HEK293 (cell line): ENCODE results near the gene SFXN4.

Source experiments
- CTCF ChIP-seq: fragments of 450-650 bp; formaldehyde crosslinking; IDR thresholded peaks from 2 replicates; pipeline ENCODE4 v1.5.1; 2016; ENCODE audit warnings: missing biosample characterization, missing genetic modification characterization
- KLF1 ChIP-seq: fragments of 450-650 bp; formaldehyde crosslinking; IDR thresholded peaks from 2 replicates; pipeline ENCODE4 v1.5.1; 2016; ENCODE audit warnings: missing biosample characterization, missing genetic modification characterization
- ZNF639 ChIP-seq: fragments of 450-650 bp; formaldehyde crosslinking; IDR thresholded peaks from 2 replicates; pipeline ENCODE4 v1.5.1; 2016; ENCODE audit warnings: missing biosample characterization, missing genetic modification characterization
- TF ChIP-seq, protein P1 (sequence below): fragments of 450-650 bp; formaldehyde crosslinking; IDR thresholded peaks from 2 replicates; pipeline ENCODE4 v1.5.1; 2016; ENCODE audit warnings: missing biosample characterization, missing genetic modification characterization

DNA sequence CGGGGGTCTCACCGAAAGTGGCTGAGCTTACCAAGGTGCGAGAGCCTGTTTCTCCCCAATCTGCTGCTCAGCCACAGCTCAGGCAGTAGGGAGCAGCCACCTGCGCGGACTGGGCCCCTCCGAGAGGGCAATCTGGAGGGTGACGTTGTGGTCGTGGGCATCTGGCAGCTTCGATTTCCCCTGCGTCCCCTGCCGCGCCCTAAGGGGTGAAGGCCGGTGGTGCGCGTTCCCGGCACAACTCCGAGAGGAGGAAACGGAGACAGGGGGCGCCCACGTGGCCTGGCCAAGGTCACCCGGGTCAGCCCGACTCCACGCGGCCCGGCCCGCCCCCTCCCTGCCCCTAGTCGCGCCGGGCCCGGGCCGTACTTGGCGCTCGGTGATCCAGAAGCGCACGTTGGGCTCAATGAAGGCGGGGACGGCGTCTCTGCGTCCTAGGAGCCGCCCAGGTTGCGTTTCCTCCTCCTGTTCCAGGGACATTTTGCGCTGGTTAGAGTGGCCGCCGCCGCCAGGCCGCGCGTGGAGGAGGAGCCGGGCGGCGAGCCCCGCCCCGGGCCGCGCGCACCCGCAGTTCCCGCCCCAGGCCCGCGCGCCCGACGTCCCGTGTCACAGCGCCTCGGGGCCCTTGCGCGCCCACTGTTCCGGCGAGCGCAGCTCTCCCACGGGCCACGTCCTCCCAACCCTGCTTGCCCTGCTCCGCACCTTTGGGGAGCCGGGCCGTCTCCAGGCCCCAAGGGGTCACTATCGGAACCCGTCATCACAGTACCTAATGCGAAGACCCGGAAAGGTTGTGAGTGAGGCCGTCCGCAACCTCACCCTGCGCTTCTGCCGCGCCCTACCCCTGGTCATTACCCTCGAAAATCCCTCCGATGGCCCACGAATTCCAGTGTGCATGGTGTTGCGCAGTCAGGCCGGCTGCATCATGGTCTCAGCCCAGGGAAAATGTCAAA lies at the start of gene SFXN4:
- TF ChIP-seq KLF1 (tag by site-specific recombination): no peak; the same call in 1 of the 2 replicates
- no peak for TF ChIP-seq ZNF639 (tag by site-specific recombination)
- peak; percentile 18; the same call in 1 of the 2 replicates for TF ChIP-seq CTCF (tag by site-specific recombination)
- TF ChIP-seq, protein P1, sequence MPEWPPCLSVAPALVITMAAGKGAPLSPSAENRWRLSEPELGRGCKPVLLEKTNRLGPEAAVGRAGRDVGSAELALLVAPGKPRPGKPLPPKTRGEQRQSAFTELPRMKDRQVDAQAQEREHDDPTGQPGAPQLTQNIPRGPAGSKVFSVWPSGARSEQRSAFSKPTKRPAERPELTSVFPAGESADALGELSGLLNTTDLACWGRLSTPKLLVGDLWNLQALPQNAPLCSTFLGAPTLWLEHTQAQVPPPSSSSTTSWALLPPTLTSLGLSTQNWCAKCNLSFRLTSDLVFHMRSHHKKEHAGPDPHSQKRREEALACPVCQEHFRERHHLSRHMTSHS (tag by site-specific recombination): no peak
